ENCODE measurements around the gene GABRR1.

Gene GABRR1

GRCh38 chr6:89254569-89254968, 37.4 kb upstream of the GABRR1 start (continued):
- TF ChIP-seq ZNF70 (CRISPR knock-in tag; IDR thresholded peaks at IDR 0.05) (no peak), CSDC2 (CRISPR knock-in tag; IDR thresholded peaks at IDR 0.05) (no peak), PPARA (CRISPR knock-in tag; IDR thresholded peaks at IDR 0.05; ENCODE audit: borderline replicate concordance) (no peak), RARB (CRISPR knock-in tag; IDR thresholded peaks at IDR 0.05) (no peak), ARNTL (CRISPR knock-in tag; IDR thresholded peaks at IDR 0.05; ENCODE audit: borderline replicate concordance, low read depth) (no peak)

DNA sequence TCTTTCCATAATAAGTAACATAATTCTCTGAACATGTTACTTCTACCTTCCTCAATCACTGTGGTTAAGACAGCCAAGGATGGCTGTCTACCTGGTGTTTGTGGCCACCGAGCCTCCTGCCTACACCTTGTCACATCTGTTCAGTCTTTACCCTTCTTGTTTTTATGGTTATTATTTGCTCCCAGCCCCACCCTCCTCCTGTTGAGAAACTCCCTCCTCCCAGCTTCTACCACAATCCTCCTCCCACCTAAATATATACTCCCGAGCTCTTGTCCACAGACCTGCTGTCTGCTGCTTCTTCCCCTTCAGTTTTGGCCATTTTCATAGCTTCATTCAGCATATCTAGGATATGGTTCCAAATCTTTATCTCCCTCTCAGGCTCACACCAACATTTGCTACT, 35.7 kb upstream of the GABRR1 start:
- TF ChIP-seq ESRRG (CRISPR knock-in tag; IDR thresholded peaks at IDR 0.05) (no peak), TSHZ2 (CRISPR knock-in tag; IDR thresholded peaks at IDR 0.05) (no peak), CSDC2 (CRISPR knock-in tag; IDR thresholded peaks at IDR 0.05) (no peak), ZNF8 (CRISPR knock-in tag; IDR thresholded peaks at IDR 0.05) (no peak), PATZ1 (CRISPR knock-in tag; IDR thresholded peaks at IDR 0.05; ENCODE audit: borderline replicate concordance) (no peak), GLIS3 (CRISPR knock-in tag; IDR thresholded peaks at IDR 0.05) (no peak), ZC3H10 (CRISPR knock-in tag; IDR thresholded peaks at IDR 0.05) (no peak), TCF4 (CRISPR knock-in tag; IDR thresholded peaks at IDR 0.05; ENCODE audit: borderline replicate concordance) (no peak)
- TF ChIP-seq, protein P1, sequence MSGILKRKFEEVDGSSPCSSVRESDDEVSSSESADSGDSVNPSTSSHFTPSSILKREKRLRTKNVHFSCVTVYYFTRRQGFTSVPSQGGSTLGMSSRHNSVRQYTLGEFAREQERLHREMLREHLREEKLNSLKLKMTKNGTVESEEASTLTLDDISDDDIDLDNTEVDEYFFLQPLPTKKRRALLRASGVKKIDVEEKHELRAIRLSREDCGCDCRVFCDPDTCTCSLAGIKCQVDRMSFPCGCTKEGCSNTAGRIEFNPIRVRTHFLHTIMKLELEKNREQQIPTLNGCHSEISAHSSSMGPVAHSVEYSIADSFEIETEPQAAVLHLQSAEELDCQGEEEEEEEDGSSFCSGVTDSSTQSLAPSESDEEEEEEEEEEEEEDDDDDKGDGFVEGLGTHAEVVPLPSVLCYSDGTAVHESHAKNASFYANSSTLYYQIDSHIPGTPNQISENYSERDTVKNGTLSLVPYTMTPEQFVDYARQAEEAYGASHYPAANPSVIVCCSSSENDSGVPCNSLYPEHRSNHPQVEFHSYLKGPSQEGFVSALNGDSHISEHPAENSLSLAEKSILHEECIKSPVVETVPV (CRISPR knock-in tag; IDR thresholded peaks at IDR 0.05), result no peak

DNA sequence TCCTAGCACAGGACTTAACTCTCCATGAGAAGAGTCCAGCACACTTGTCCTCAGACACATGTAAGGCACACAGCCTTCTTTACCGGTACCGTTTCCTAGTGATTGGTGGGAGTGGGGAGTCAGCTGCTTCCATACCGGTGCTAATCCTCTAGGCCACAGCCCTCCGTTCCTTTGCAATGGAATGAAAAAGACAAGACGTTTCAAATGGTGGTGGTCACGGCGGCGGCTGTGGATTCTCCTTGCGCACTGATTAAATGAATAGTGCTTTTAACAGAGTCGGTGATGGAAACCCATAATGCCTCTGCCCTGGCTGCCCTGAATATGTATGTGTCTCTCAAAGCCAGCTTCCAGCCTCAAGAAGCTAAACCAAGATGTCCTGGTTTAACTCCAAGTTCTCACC, 34.8 kb upstream of the GABRR1 start:
- no peak for ATAC-seq
- TF ChIP-seq ZFP30 (CRISPR knock-in tag; IDR thresholded peaks at IDR 0.05) (no peak), CSDC2 (CRISPR knock-in tag; IDR thresholded peaks at IDR 0.05) (no peak), ESRRG (CRISPR knock-in tag; IDR thresholded peaks at IDR 0.05) (no peak), BACH2 (CRISPR knock-in tag; IDR thresholded peaks at IDR 0.05; ENCODE audit: borderline replicate concordance) (no peak), ZNF70 (CRISPR knock-in tag; IDR thresholded peaks at IDR 0.05) (no peak), RARB (CRISPR knock-in tag; IDR thresholded peaks at IDR 0.05) (no peak), ZC3H10 (CRISPR knock-in tag; IDR thresholded peaks at IDR 0.05) (no peak), ZNF565 (CRISPR knock-in tag; conservative IDR thresholded peaks at IDR 0.05; ENCODE audit: low read depth) (no peak), PPARA (CRISPR knock-in tag; IDR thresholded peaks at IDR 0.05; ENCODE audit: borderline replicate concordance) (no peak)

More for the DNA sequence above, 35.7 kb upstream of the GABRR1 start:
- no peak for ATAC-seq

DNA sequence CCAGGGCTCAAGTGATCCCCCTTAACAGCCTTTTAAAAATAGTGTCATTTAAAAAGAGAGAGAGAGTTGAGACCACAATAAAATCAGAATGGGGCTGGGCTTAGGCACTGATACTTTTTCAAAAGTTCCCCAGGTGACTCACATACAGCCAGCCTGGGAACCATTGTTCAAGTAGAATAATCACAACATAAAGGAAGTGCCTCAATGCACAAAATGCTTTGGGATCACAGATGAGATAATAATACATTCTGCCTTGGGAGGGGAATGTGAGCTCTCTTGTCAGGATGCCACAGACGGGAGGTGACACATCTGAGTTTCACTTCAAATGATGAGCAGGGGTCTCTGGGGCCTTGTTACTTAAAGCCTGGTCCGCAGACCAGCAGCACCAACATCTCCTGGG, 34.0 kb upstream of the GABRR1 start:
- TF ChIP-seq TSHZ2 (CRISPR knock-in tag; IDR thresholded peaks at IDR 0.05) (no peak), CREB5 (CRISPR knock-in tag; IDR thresholded peaks at IDR 0.05; ENCODE audit: low read depth) (no peak), TOX (CRISPR knock-in tag; IDR thresholded peaks at IDR 0.05; ENCODE audit: borderline replicate concordance) (no peak), ZNF8 (CRISPR knock-in tag; IDR thresholded peaks at IDR 0.05) (no peak), ZC3H10 (CRISPR knock-in tag; IDR thresholded peaks at IDR 0.05) (no peak), PPARA (CRISPR knock-in tag; IDR thresholded peaks at IDR 0.05; ENCODE audit: borderline replicate concordance) (no peak), CSDC2 (CRISPR knock-in tag; IDR thresholded peaks at IDR 0.05) (no peak), SNAI2 (CRISPR knock-in tag; IDR thresholded peaks at IDR 0.05) (no peak), ZNF70 (CRISPR knock-in tag; IDR thresholded peaks at IDR 0.05) (no peak), ISL1 (CRISPR knock-in tag; IDR thresholded peaks at IDR 0.05) (no peak), ZFP3 (CRISPR knock-in tag; IDR thresholded peaks at IDR 0.05) (no peak), BACH2 (CRISPR knock-in tag; IDR thresholded peaks at IDR 0.05; ENCODE audit: borderline replicate concordance) (no peak), ESRRG (CRISPR knock-in tag; IDR thresholded peaks at IDR 0.05) (no peak), ARNTL (CRISPR knock-in tag; IDR thresholded peaks at IDR 0.05; ENCODE audit: borderline replicate concordance, low read depth) (no peak), ZFP30 (CRISPR knock-in tag; IDR thresholded peaks at IDR 0.05) (no peak)
- TF ChIP-seq, protein P2, sequence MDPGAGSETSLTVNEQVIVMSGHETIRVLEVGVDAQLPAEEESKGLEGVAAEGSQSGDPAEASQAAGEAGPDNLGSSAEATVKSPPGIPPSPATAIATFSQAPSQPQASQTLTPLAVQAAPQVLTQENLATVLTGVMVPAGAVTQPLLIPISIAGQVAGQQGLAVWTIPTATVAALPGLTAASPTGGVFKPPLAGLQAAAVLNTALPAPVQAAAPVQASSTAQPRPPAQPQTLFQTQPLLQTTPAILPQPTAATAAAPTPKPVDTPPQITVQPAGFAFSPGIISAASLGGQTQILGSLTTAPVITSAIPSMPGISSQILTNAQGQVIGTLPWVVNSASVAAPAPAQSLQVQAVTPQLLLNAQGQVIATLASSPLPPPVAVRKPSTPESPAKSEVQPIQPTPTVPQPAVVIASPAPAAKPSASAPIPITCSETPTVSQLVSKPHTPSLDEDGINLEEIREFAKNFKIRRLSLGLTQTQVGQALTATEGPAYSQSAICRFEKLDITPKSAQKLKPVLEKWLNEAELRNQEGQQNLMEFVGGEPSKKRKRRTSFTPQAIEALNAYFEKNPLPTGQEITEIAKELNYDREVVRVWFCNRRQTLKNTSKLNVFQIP (CRISPR knock-in tag; IDR thresholded peaks at IDR 0.05; ENCODE audit: borderline replicate concordance, low read depth), result no peak
- TF ChIP-seq, protein P1 (CRISPR knock-in tag; IDR thresholded peaks at IDR 0.05), result no peak
- ATAC-seq, result no peak
